GM12878 (cell line): Measurements from ENCODE around the gene SGIP1. TPM values are rescaled to one million over a fixed set of nuclear protein-coding genes. Genes with fewer than 3 reads are reported as not detected.

Experiments
- ATAC-seq: fragments of 200-7000 bp; cut with Tn5 transposase; 3 replicates; pipeline ENCODE4 v1.9.1; 2020; ENCODE audit warnings: mild to moderate bottlenecking, moderate library complexity
- BruUV-seq: library from RNA; stranded (reverse); fragments of 400-500 nt; replicated peaks from 2 replicates; lab custom pipeline; 2021; lab: Mats Ljungman, UMichigan
- CTCF ChIA-PET: fragments of 300-600 bp; sonication (Branson Sonifier 250); formaldehyde crosslinking; extraction: SDS; loops from one replicate; lab custom pipeline; 2021; ENCODE audit warnings: inconsistent platforms; lab: Yijun Ruan, JAX
- POLR2A ChIA-PET: fragments of 350-600 bp; formaldehyde crosslinking; extraction: SDS; loops from one replicate; lab custom pipeline; 2021; ENCODE audit warnings: inconsistent platforms; lab: Charles Lee
- RAD21 ChIA-PET: fragments of 300-600 bp; sonication (Branson Sonifier 250); formaldehyde crosslinking; loops from one replicate; lab custom pipeline; 2023; ENCODE audit warnings: antibody characterized with exemption; ENCODE audit not compliant: unreplicated experiment; lab: Charles Lee
- SMC1A ChIA-PET: fragments of 300-600 bp; sonication (Branson Sonifier 250); formaldehyde crosslinking; loops from one replicate; lab custom pipeline; 2023; ENCODE audit not compliant: unreplicated experiment, uncharacterized antibody; lab: Charles Lee
- DNase-seq: peaks from one replicate; pipeline ENCODE4 v3.0.0-alpha.2; 2011; ENCODE audit warnings: low read depth, low spot score
- FAIRE-seq: peaks from 3 replicates; lab custom pipeline; 2011; peaks lifted over from hg19 to GRCh38; lab: Jason Lieb, UNC
- H2AFZ ChIP-seq: 2 replicates; pipeline ENCODE4 v1.6.0; 2011; ENCODE audit warnings: low read depth, low read length, control low read depth; ENCODE audit not compliant: control insufficient read depth
- H3K27ac ChIP-seq: 2 replicates; pipeline ENCODE4 v1.5.1; 2011; ENCODE audit warnings: control low read depth; ENCODE audit not compliant: control insufficient read depth, insufficient read depth
- H3K27me3 ChIP-seq, 2 experiments: replicated peaks in 1 of 2; 2 replicates each; pipeline versions ENCODE4 v1.6.0 to v1.6.1; 2011; ENCODE audit warnings: low read length in 1 of 2; ENCODE audit not compliant: control insufficient read depth in 2 of 2, insufficient read depth in 2 of 2
- H3K36me3 ChIP-seq, 2 experiments: 2 replicates each; pipeline ENCODE4 v1.5.1; 2011; ENCODE audit warnings: low read length in 1 of 2; ENCODE audit not compliant: control insufficient read depth in 2 of 2, insufficient read depth in 2 of 2
- H3K4me1 ChIP-seq: 2 replicates; pipeline ENCODE4 v1.6.1; 2011; ENCODE audit warnings: mild to moderate bottlenecking, low read length, moderate library complexity, mixed read lengths; ENCODE audit not compliant: control insufficient read depth, insufficient read depth
- H3K4me2 ChIP-seq: 2 replicates; pipeline ENCODE4 v1.6.0; 2011; ENCODE audit warnings: control low read depth; ENCODE audit not compliant: control insufficient read depth, insufficient read depth
- H3K4me3 ChIP-seq: fragments of 200-600 bp; sonication (generic); 2 replicates; pipeline ENCODE4 v1.5.1; 2016
- H3K79me2 ChIP-seq: 2 replicates; pipeline ENCODE4 v1.6.0; 2011; ENCODE audit warnings: low read length; ENCODE audit not compliant: control insufficient read depth, insufficient read depth
- H3K9ac ChIP-seq: 2 replicates; pipeline ENCODE4 v1.8.0; 2011; ENCODE audit warnings: low read length, control low read depth, mixed read lengths; ENCODE audit not compliant: control insufficient read depth, insufficient read depth
- H3K9me3 ChIP-seq: replicated peaks from 3 replicates; pipeline ENCODE4 v1.5.1; 2011; ENCODE audit warnings: mild to moderate bottlenecking, low read length; ENCODE audit not compliant: control insufficient read depth, insufficient read depth
- H4K20me1 ChIP-seq: 2 replicates; pipeline ENCODE4 v1.6.0; 2011; ENCODE audit not compliant: control insufficient read depth, insufficient read depth
- BCL3 ChIP-seq: IDR thresholded peaks from 2 replicates; pipeline ENCODE4 v1.6.1; 2011; ENCODE audit warnings: borderline replicate concordance, low read depth, mild to moderate bottlenecking, moderate library complexity, low read length; ENCODE audit not compliant: insufficient read depth, poor library complexity, severe bottlenecking
- BRCA1 ChIP-seq: IDR thresholded peaks from 2 replicates; pipeline ENCODE4 v1.6.1; 2011; ENCODE audit warnings: low read depth, low read length, improper control_type of control experiment
- CBX3 ChIP-seq: fragments of 200-600 bp; sonication (generic); IDR thresholded peaks from 2 replicates; pipeline ENCODE4 v1.6.1; 2016; ENCODE audit warnings: low read depth, borderline replicate concordance
- DPF2 ChIP-seq: fragments of 450-650 bp; IDR thresholded peaks from 2 replicates; pipeline ENCODE4 v1.6.1; 2017; ENCODE audit warnings: mild to moderate bottlenecking
- EGR1 ChIP-seq, 2 experiments: IDR thresholded peaks; 1 replicate in 1 of 2; 2 replicates in 1 of 2; pipeline ENCODE4 v1.6.1; 2011 to 2012; ENCODE audit warnings: low read depth in 2 of 2, low read length in 2 of 2, borderline replicate concordance in 1 of 2, mild to moderate bottlenecking in 1 of 2, moderate library complexity in 1 of 2
- EZH2 ChIP-seq: IDR thresholded peaks from 2 replicates; pipeline ENCODE4 v1.6.1; 2012; ENCODE audit warnings: low read depth, mild to moderate bottlenecking, control low read depth, inconsistent platforms, low read length, borderline replicate concordance; ENCODE audit not compliant: control insufficient read depth
- PML ChIP-seq: IDR thresholded peaks from 2 replicates; pipeline ENCODE4 v1.6.1; 2012; ENCODE audit warnings: low read length, inconsistent platforms
- RELB ChIP-seq: fragments of 450-650 bp; IDR thresholded peaks from 2 replicates; pipeline ENCODE4 v1.6.1; 2017; ENCODE audit warnings: low read depth, mild to moderate bottlenecking, moderate library complexity
- SP1 ChIP-seq: IDR thresholded peaks from one replicate; pipeline ENCODE4 v1.6.1; 2011; ENCODE audit warnings: low read depth, low read length
- YBX1 ChIP-seq: fragments of 450-650 bp; IDR thresholded peaks from 2 replicates; pipeline ENCODE4 v1.6.1; 2016; ENCODE audit warnings: antibody characterized with exemption
- ZBTB11 ChIP-seq: fragments of 450-650 bp; formaldehyde crosslinking; IDR thresholded peaks from 2 replicates; pipeline ENCODE4 v1.5.0; 2022; ENCODE audit warnings: mild to moderate bottlenecking, missing genetic modification characterization
- ZNF217 ChIP-seq: fragments of 450-650 bp; IDR thresholded peaks from 2 replicates; pipeline ENCODE4 v1.6.1; 2017; ENCODE audit warnings: antibody characterized with exemption, mild to moderate bottlenecking
- WGBS: methylation state at CpG from one replicate; pipeline ENCODE4 v1.1.6; 2016; ENCODE audit warnings: low lambda C conversion rate; ENCODE audit not compliant: insufficient replicate concordance, insufficient coverage; ENCODE audit errors: missing lambda C conversion rate; 5-methylcytosine and 5-hydroxymethylcytosine counted together
- in situ Hi-C: fragments of 300-500 bp; cut with MboI; formaldehyde crosslinking; loops from 9 replicates; pipeline ENCODE4 v1.14.3; 2018; ENCODE audit warnings: mixed read lengths
- intact Hi-C: fragments of 100-400 bp; cut with micrococcal nuclease; formaldehyde crosslinking; loops from one replicate; pipeline ENCODE4 v1.14.2; 2022; ENCODE audit not compliant: unreplicated experiment
- polyA plus RNA-seq, 11 experiments: library from polyadenylated mRNA; depleted of rRNA in 4 of 11; unstranded in 6 of 11; stranded (reverse) in 5 of 11; fragments of >200 nt; fragmentation: Nextera tagmentation in 4 of 11; fragmentation: Illumina TruSeq in 1 of 11; extraction: Ambion mirVana in 4 of 11; extraction: Trizol in 1 of 11; gene quantifications; 1 replicate in 1 of 11; 2 replicates in 10 of 11; pipeline versions ENCODE4 v1.2.1 to v1.2.3, GENCODE V29; 2011 to 2016; ENCODE audit warnings: inconsistent platforms in 2 of 11, missing spikeins in 2 of 11, low read depth in 1 of 11
- total RNA-seq, 4 experiments: library from RNA; depleted of rRNA in 3 of 4; stranded (reverse); fragments of >200 nt in 3 of 4; fragmentation: Illumina TruSeq in 1 of 4; extraction: Trizol in 1 of 4; gene quantifications; 2 replicates each; pipeline versions ENCODE4 v1.2.1 to v1.2.3, GENCODE V29; 2013 to 2021

SGIP1 gene
- total and polyA plus RNA-seq, 10 of the 15 experiments (the other 5 are each of a cell fraction or from before 2014, with no cell fraction given), result 0.15 TPM; not detected in 9

- no peak for TF ChIP-seq BCL3
- no peak for TF ChIP-seq BRCA1
- TF ChIP-seq ZNF217, result no peak
- TF ChIP-seq DPF2, result no peak
- TF ChIP-seq EZH2, result no peak
- no peak for TF ChIP-seq YBX1
- no peak for TF ChIP-seq CBX3
- no peak for TF ChIP-seq EGR1 (IDR thresholded peaks at IDR 0.05; ENCODE audit: borderline replicate concordance in 1 of 2, low read depth in 2 of 2, low read length in 2 of 2)
- TF ChIP-seq ZBTB11 (CRISPR knock-in tag), result no peak
- TF ChIP-seq RELB, result no peak
- no peak for TF ChIP-seq PML
- no peak for TF ChIP-seq SP1
- RAD21 ChIA-PET, result interaction anchor here (0.9 kb wide), 1 partner anchor 24 kb away, joined by 4 read pairs; no protein-coding TSS in a partner anchor
- CTCF ChIA-PET, result no interaction called here
- peaks cover 6 to 13% of the 10 kb centered on the region in 2 experiments; a peak in 3 of 4 replicates for H3K27me3 ChIP-seq
- in situ Hi-C loops, result loop anchor here (25.0 kb wide), 1 partner anchor 734 kb away; no protein-coding TSS in a partner anchor
- peaks cover 4% of the 10 kb centered on the region for H3K4me1 ChIP-seq
- intact Hi-C loops, result no loop called here
- SMC1A ChIA-PET, result interaction anchor here (0.9 to 1.3 kb wide), 2 partner anchors 13 to 51 kb away, joined by 3 read pairs; no protein-coding TSS in a partner anchor
- POLR2A ChIA-PET, result no interaction called here
- H2AFZ ChIP-seq, result no peak overlapping the region
- H3K36me3 ChIP-seq, result no peaks in the 10 kb centered on the region
- peak overlapping the region; percentile 35; the same call in 1 of the 2 replicates for H3K4me2 ChIP-seq
- DNase-seq, result no peak
- no peaks in the 10 kb centered on the region for H3K9me3 ChIP-seq
- no peak overlapping the region for H3K9ac ChIP-seq
- no TSS peak for BruUV-seq
- no peak for ATAC-seq
- no peak for FAIRE-seq
- H3K27ac ChIP-seq, result no peak overlapping the region
- H3K79me2 ChIP-seq, result no peaks in the 10 kb centered on the region
- H4K20me1 ChIP-seq, result no peaks in the 10 kb centered on the region
- H3K4me3 ChIP-seq, result no peak overlapping the region
- WGBS, result 35% methylated on average over 18 of the region's 18 CpGs
Observed at GRCh38 chr1:66752671-66753371, 218.9 kb downstream of the SGIP1 start.
